PFSK-1 (cell line): ENCODE results near the gene FAM9C.

Experiments used
- POLR2AphosphoS5 ChIP-seq: IDR thresholded peaks from 2 replicates; pipeline ENCODE4 v1.6.1; 2012; ENCODE audit warnings: low read depth, mild to moderate bottlenecking, control low read depth, low read length, moderate library complexity
- SIN3A ChIP-seq: IDR thresholded peaks from 2 replicates; pipeline ENCODE4 v1.6.1; 2012; ENCODE audit warnings: mild to moderate bottlenecking, low read length, moderate library complexity, borderline replicate concordance; ENCODE audit not compliant: insufficient read depth

- TF ChIP-seq SIN3A (no peak), POLR2AphosphoS5 (no peak)
These were observed 38.6 kb downstream of the FAM9C start for GRCh38 chrX:13005661-13006473.
